Stimulated activated CD4-positive, alpha-beta T cell treated with anti-CD3 and anti-CD28 coated beads, Interleukin-12 subunit alpha, Interleukin-12 subunit beta, amount 100 ng/mL, for 4 hours (primary cell): ENCODE results near the gene SPTBN1.

Source experiments
- DNase-seq: peaks from one replicate; pipeline ENCODE4 v3.0.0-alpha.2; 2020

The SPTBN1 gene

GRCh38 chr2:54617409-54617808, 161.3 kb downstream of the SPTBN1 start:
- DNase-seq = no peak

- DNase-seq = no peak
These were observed 162.8 kb downstream of the SPTBN1 start for GRCh38 chr2:54618646-54619565.

GRCh38 chr2:54619660-54620231, 163.6 kb downstream of the SPTBN1 start:
- no peak for DNase-seq

GRCh38 chr2:54620948-54621347, 164.8 kb downstream of the SPTBN1 start:
- DNase-seq = no peak

GRCh38 chr2:54624591-54625071, 168.5 kb downstream of the SPTBN1 start:
- no peak for DNase-seq

GRCh38 chr2:54626131-54626530, 170.0 kb downstream of the SPTBN1 start:
- no peak for DNase-seq

- no peak for DNase-seq
These were observed 170.8 kb downstream of the SPTBN1 start for GRCh38 chr2:54626884-54627283.

GRCh38 chr2:54627973-54628372, 171.8 kb downstream of the SPTBN1 start:
- DNase-seq = no peak

- DNase-seq = no peak
These were observed 172.3 kb downstream of the SPTBN1 start for GRCh38 chr2:54628418-54628817.

GRCh38 chr2:54628957-54629356, 172.8 kb downstream of the SPTBN1 start:
- DNase-seq = no peak

GRCh38 chr2:54629390-54629789, 173.3 kb downstream of the SPTBN1 start:
- no peak for DNase-seq

- no peak for DNase-seq
These were observed 174.1 kb downstream of the SPTBN1 start for GRCh38 chr2:54629914-54630857.

GRCh38 chr2:54630858-54631497, 174.9 kb downstream of the SPTBN1 start:
- no peak for DNase-seq

- no peak for DNase-seq
These were observed 175.6 kb downstream of the SPTBN1 start for GRCh38 chr2:54631755-54632154.

- DNase-seq = no peak
These were observed 176.9 kb downstream of the SPTBN1 start for GRCh38 chr2:54632733-54633692.

- no peak for DNase-seq
These were observed 177.9 kb downstream of the SPTBN1 start for GRCh38 chr2:54634021-54634420.

- DNase-seq = no peak
These were observed 178.7 kb downstream of the SPTBN1 start for GRCh38 chr2:54634564-54635511.

- no peak for DNase-seq
These were observed 179.5 kb downstream of the SPTBN1 start for GRCh38 chr2:54635554-54636152.

- DNase-seq = no peak
These were observed 180.4 kb downstream of the SPTBN1 start for GRCh38 chr2:54636415-54637139.
